Raji (cell line): ENCODE data around the gene HYKK.

Experiments used
- POLR2A ChIP-seq: IDR thresholded peaks from 2 replicates; pipeline ENCODE4 v1.6.1; 2011; ENCODE audit warnings: low read depth, low read length, control low read depth; ENCODE audit not compliant: insufficient read depth

HYKK gene

GRCh38 chr15:78565951-78566774 is 58.8 kb downstream of the HYKK start:
- no peak for TF ChIP-seq POLR2A

- no peak for TF ChIP-seq POLR2A
Observed at GRCh38 chr15:78567531-78567930, 60.2 kb downstream of the HYKK start.

DNA sequence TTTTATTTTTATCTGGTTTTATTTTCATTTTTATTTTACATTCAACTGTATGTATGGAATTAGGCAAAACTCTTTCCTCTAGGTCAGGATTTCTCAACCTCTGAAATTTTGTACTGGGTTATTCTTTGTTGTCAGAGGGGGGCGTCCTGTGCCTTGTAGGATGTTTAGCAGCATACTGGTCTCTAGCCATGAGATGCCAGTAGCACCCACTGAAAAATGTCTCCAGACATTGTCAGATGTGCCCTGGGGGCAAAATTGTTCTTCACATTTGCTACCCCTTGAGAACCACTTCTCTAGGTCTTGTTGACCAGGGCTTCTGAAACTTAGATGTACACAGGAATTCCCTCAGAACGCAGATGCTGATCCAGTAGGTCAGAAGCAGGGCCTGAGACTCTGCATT is 63.3 kb downstream of the HYKK start:
- no peak for TF ChIP-seq POLR2A

DNA sequence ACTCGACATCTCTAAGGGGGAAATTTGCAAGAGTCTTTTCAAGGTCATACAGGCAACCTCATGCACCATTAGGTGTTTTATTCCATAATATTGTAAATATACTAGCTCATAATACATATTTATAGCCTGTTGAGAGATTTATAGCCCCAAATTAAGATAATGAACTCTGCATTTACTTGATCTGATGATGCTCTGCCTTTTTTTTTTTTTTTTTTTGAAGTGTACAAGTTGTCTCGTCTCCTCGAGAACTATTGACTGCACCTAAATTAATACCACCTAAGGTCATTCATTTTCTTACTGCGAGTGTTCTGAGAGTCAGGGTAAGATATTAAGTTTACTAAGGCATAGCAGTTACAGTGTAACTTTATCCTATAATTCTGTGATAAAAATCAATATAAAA is 64.0 kb downstream of the HYKK start:
- TF ChIP-seq POLR2A: no peak

- no peak for TF ChIP-seq POLR2A
Observed at GRCh38 chr15:78573416-78573815, 66.0 kb downstream of the HYKK start.

GRCh38 chr15:78574944-78575343 is 67.6 kb downstream of the HYKK start:
- TF ChIP-seq POLR2A: no peak
